C4-2B (cell line): ENCODE results near the gene CHRNA1.

Experiments used
- H3K27ac ChIP-seq: fragments of 450-650 bp; 2 replicates; pipeline ENCODE4 v1.5.1; 2017
- CTCF ChIP-seq: fragments of 450-650 bp; conservative IDR thresholded peaks from 2 replicates; pipeline ENCODE4 v1.5.1; 2017; ENCODE audit warnings: mild to moderate bottlenecking
- ZFX ChIP-seq: fragments of 450-650 bp; IDR thresholded peaks from 2 replicates; pipeline ENCODE4 v1.6.1; 2017

CHRNA1 gene

GRCh38 chr2:174729797-174730697 lies 34.2 kb downstream of the CHRNA1 start:
- no peak overlapping the region for H3K27ac ChIP-seq
- no peak for TF ChIP-seq CTCF
- no peak for TF ChIP-seq ZFX

GRCh38 chr2:174728096-174728495 lies 36.2 kb downstream of the CHRNA1 start:
- TF ChIP-seq CTCF (no peak), ZFX (no peak)
- no peak overlapping the region for H3K27ac ChIP-seq

- no peak overlapping the region for H3K27ac ChIP-seq
- no peak for TF ChIP-seq CTCF
- TF ChIP-seq ZFX = no peak
Measured at GRCh38 chr2:174726212-174726611, 38.1 kb downstream of the CHRNA1 start.

GRCh38 chr2:174722942-174723592 lies 41.2 kb downstream of the CHRNA1 start:
- H3K27ac ChIP-seq = no peak overlapping the region
- no peak for TF ChIP-seq ZFX
- TF ChIP-seq CTCF = no peak

- H3K27ac ChIP-seq = no peak overlapping the region
- TF ChIP-seq CTCF (no peak), ZFX (no peak)
Measured at GRCh38 chr2:174719016-174719415, 45.3 kb downstream of the CHRNA1 start.

GRCh38 chr2:174718591-174718990 lies 45.7 kb downstream of the CHRNA1 start:
- no peak overlapping the region for H3K27ac ChIP-seq
- TF ChIP-seq CTCF (no peak), ZFX (no peak)

GRCh38 chr2:174717916-174718315 lies 46.4 kb downstream of the CHRNA1 start:
- no peak overlapping the region for H3K27ac ChIP-seq
- TF ChIP-seq ZFX = no peak
- no peak for TF ChIP-seq CTCF
